GM21390 (cell line): ENCODE data around the gene PSG7.
"Not testable (repeated sequence)": the region's sequence is repeated elsewhere in the genome, so short reads cannot be mapped to it uniquely, and the experiment has no call there.

Source experiments
- ATAC-seq: cut with Tn5 transposase; IDR thresholded peaks from one replicate; pipeline ENCODE4 v1.9.1; 2021; ENCODE audit not compliant: unreplicated experiment

The PSG7 gene

DNA sequence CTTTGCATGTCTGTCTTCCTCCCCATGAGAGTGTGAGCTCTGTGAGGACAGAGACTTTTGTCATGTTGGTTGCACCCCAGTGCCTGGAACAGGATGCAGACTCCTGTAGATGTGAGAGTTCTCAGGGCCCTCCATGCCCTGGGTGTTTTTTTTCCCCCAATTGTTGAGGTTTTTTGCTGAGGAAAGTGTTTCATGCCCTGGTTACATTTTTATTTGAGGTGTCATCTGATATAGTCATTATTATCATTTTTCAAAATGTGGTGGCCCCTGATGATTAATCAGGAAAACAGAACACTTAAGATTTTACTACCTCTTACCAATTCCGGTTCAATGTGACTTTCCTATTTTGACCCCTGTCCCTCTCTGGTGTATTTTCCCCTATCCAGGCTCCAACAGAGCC lies 20.1 kb downstream of the PSG7 start:
- not testable (repeated sequence) for ATAC-seq

DNA sequence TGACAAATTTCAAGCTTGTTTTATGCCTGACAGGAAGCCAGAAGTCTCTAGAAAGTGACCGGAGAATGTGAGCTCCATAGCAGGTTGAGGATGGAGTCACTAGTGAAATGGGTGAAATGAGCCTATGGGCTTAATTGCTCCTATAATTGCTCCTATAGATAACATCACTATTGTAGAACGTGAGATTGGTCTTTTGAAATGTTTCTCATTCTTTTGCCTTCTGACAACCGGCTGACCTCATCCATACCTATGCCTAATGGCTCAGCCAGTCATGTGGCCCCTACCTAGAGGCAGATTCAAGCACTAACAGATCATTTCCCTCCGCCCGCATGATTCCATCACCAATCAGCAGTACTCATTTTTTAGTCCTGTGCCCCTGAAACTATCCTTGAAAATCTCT lies 23.5 kb downstream of the PSG7 start:
- not testable (repeated sequence) for ATAC-seq

DNA sequence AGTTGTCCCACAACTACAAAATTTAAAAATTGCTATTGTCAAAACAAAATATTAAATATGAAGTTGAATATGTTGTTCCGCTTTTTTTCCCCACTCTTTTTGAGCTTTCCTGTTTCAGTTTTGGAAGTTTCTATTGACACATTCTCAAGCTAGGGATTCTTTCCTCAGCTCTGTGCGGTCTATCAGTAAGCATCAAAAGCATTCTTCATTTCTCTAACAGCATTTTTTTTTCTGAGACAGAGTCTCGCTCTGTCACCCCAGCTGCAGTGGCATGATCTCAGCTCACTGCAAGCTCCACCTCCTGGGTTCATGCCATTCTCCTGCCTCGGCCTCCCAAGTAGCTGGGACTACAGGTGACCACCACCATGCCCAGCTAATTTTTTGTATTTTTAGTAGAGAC lies 24.1 kb downstream of the PSG7 start:
- ATAC-seq = not testable (repeated sequence)

GRCh38 chr19:42911731-42912130 lies 25.3 kb downstream of the PSG7 start:
- ATAC-seq = not testable (repeated sequence)

- not testable (repeated sequence) for ATAC-seq
Observed at GRCh38 chr19:42906162-42906561, 30.8 kb downstream of the PSG7 start.

DNA sequence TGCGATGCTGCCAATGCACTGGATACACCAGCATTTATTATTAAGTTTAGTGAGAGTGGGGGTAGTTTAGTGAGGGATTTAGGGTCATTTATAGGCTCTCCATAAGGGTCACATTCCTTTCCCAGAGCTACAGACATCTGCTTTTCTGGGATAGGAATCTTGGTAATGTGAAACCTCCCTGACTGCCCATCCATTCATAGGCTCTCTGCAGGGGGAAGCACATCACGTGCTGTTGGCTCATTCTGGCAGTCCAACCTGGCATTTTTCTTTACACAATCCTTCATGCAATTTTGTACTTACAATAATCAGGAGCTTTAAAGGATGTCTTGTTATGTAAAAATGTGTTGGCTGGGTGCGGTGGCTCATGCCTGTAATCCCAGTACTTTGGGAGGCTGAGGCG lies 36.4 kb downstream of the PSG7 start:
- not testable (repeated sequence) for ATAC-seq

DNA sequence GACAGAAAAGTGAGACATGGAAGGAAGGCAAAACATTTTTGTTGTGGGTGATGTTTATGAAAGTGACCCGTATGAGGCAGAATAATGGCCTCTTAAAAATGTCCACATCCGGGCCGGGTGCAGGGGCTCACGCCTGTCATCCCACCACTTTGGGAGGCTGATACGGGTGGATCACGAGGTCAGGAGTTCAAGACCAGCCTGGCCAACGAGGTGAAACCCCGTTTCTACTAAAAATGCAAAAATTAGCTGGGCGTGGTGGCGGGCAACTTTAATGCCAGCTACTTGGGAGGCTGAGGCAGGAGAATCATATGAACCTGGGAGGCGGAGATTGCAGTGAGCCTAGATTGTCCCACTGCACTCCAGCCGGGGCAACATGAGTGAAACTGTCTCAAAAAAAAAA lies 37.3 kb downstream of the PSG7 start:
- not testable (repeated sequence) for ATAC-seq

GRCh38 chr19:42899110-42899509 lies 37.9 kb downstream of the PSG7 start:
- ATAC-seq = not testable (repeated sequence)

DNA sequence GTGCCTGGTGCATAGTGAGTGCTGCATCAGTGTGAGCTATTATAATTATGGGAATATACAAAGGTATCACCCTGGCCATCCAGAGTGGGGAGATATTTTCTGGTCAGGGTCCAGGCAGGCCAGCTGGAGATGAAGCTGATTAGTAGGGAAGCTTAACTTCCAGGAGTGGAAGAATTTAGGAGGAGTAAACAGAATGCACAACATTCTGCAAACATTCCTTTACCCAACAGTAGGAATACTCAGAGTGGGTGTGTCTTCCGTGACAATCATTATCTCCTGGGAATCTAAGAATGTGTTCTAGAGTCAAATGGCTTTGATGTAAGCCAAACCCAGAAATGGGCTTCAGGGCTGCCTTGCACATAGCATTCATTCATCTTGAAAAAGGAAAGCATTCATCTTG lies 38.4 kb downstream of the PSG7 start:
- ATAC-seq = not testable (repeated sequence)

- not testable (repeated sequence) for ATAC-seq
Observed at GRCh38 chr19:42897729-42898128, 39.3 kb downstream of the PSG7 start.

DNA sequence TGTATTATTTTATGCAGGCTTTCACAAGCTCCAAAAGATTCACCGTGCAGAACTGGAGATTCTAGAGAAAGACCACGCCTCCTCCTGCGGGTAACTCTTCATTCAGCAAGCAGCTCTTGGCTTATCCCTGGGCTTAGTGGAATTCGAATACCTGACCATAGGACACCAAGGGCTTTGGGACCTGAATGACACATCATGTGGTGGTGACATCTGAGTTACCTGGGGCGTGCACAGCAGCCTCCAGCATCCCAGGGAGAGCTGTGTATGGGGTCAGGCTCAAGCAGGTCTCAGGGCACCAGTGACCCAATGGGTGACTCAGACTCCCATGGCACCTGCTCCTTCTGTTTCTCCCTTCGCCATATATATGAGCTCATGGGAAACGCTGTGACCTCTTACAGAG lies 46.6 kb downstream of the PSG7 start:
- ATAC-seq = not testable (repeated sequence)

- ATAC-seq = not testable (repeated sequence)
Observed at GRCh38 chr19:42887876-42888445, 49.0 kb downstream of the PSG7 start.

GRCh38 chr19:42882730-42883129 lies 54.3 kb downstream of the PSG7 start:
- not testable (repeated sequence) for ATAC-seq

DNA sequence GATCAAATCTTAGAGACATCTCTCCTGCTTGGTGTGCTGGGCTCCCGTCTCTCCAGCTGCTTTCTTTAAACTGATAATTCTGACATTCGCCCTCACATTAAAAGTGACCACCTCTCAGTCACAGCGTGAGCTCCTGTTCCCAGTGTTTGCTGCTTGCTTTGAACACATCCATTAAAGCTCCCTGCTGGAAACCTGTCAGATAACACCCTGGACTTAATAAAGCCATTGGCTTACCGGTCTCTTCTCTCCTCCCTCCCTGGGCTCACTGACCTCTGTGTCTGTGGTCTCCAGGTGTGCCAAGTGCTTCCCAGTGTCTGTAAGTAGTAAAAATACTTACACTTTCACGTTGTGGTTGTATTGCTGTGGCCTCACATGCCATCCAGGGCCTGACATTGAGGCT lies 55.0 kb downstream of the PSG7 start:
- ATAC-seq = not testable (repeated sequence)

DNA sequence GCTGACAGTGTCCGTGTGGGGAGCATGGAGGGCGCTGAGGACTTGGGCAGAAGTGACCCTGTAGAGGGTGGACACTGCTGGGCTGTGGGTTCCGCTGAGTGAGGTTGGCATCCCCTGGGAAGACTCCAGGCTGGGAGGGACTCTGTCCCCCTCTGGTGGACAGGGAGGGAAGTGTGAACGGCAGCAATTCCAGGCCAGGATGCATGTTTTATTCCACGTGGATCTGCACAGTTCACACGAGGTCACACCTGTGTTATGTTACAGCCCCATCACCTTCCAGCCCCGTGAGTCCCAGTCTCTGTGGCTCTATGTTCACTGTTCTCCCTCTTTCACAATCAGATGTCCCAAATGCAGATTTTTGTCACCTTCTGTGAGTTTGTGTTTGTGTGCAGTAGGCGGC lies 55.7 kb downstream of the PSG7 start:
- not testable (repeated sequence) for ATAC-seq

DNA sequence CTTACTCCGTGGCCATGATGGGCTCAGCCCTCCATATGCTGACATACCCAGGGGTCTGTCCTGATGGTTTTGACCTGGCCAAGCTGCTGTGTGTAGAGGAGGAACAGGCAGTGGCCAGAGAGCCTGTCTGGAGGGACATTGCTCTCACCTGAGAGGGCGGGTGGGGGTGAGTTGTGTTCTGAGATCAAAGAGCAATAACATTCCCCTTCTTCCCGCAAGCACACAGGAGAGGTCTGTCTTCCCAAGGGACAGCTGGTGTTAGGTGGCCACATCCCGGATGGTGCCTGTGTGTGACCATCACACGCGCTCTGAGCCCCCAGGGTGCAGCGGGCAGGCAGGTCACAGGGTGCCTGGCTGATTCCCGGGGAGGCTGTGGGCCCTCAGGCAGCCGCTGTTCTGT lies 56.4 kb downstream of the PSG7 start:
- not testable (repeated sequence) for ATAC-seq

DNA sequence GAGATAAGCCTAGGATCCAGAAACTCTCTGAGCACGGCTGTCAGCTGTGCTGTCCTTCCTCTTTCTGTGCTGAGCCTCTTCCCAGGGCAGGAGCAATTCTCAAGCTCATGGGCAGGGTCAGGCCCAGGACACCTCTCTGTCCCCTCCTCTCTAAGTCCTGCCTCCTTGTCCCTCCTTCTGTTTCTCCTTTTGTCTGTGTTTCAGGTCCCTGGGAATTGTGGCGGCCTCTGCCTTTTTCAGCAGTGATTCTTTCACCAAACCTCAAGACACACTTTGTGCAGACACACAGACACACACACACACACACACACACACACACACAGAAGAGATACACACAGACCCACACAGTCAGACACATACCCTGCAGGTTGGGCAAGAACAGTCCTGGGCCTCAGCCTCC lies 57.4 kb downstream of the PSG7 start, which contains the start of gene PSG1:
PSG1 (minus strand) TSS at position 101 of the 400 bp plus-strand sequence. CDS start 132 bp downstream, outside the sequence.
- ATAC-seq = no peak

DNA sequence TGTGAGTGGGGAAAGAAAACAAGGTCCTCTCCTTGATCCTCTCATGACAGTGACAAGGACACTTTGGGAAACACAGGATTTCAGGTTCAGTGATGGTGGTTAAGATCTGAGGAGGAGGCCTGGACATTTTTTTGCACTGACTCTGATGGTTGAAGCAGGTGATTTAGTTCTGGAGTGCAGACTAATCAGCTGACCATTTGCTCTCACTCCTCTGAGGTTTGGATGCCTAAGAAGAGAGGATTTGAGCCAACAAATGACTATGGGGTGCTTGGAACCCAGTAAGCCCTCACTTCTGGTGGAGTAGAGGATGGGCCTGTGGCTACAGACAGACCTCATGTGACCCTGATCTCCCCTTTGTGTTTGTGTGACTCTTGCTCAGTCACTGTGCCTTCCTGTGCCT lies 60.4 kb downstream of the PSG7 start:
- ATAC-seq = not testable (repeated sequence)

GRCh38 chr19:42875881-42876280 lies 61.1 kb downstream of the PSG7 start:
- ATAC-seq = not testable (repeated sequence)

GRCh38 chr19:42874901-42875813 lies 61.9 kb downstream of the PSG7 start:
- ATAC-seq = not testable (repeated sequence)

GRCh38 chr19:42874136-42874535 lies 62.9 kb downstream of the PSG7 start:
- ATAC-seq = not testable (repeated sequence)
